OCI-LY3 (cell line): Measurements from ENCODE around the gene PGLYRP4.

Source experiments
- EZH2phosphoT487 ChIP-seq: fragments of 200-600 bp; shearing (Covaris generic); IDR thresholded peaks from 2 replicates; pipeline ENCODE4 v1.6.1; 2018; ENCODE audit warnings: antibody characterized with exemption, mixed run types, low read depth
- TF ChIP-seq, protein P1 (sequence below): fragments of 200-600, 300-600 bp; sonication (generic); IDR thresholded peaks from 2 replicates; pipeline ENCODE4 v1.5.1; 2014; ENCODE audit warnings: antibody characterized with exemption, low read length, low read depth

DNA sequence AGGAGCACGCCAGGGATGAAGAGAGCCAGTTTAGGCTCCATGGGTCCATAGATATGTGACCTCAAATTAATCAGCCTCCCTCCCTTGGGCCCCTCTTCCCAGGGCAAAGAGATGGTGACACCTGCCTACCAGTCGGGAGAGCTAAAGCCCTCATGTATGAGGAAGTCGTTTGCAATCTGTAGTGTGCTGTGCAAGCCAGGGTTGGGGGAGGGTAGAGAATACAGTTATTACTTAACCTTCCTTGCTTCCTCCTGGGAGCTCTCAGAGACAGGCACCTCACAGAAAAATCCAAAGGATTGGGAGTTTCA lies 4.0 kb downstream of the PGLYRP4 start:
- TF ChIP-seq, protein P1, sequence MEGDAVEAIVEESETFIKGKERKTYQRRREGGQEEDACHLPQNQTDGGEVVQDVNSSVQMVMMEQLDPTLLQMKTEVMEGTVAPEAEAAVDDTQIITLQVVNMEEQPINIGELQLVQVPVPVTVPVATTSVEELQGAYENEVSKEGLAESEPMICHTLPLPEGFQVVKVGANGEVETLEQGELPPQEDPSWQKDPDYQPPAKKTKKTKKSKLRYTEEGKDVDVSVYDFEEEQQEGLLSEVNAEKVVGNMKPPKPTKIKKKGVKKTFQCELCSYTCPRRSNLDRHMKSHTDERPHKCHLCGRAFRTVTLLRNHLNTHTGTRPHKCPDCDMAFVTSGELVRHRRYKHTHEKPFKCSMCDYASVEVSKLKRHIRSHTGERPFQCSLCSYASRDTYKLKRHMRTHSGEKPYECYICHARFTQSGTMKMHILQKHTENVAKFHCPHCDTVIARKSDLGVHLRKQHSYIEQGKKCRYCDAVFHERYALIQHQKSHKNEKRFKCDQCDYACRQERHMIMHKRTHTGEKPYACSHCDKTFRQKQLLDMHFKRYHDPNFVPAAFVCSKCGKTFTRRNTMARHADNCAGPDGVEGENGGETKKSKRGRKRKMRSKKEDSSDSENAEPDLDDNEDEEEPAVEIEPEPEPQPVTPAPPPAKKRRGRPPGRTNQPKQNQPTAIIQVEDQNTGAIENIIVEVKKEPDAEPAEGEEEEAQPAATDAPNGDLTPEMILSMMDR = peak; percentile 15; the same call in 1 of the 2 replicates
- TF ChIP-seq EZH2phosphoT487 = no peak
